SK-N-MC (cell line): ENCODE data around the gene CTBP1.
"Not testable (repeated sequence)": the region's sequence is repeated elsewhere in the genome, so short reads cannot be mapped to it uniquely, and the experiment has no call there.

Experiments used
- DNase-seq: peaks from one replicate; pipeline ENCODE4 v3.0.0-alpha.2; 2011; ENCODE audit warnings: low read depth, low spot score
- H3K27ac ChIP-seq: fragments of 200-600 bp; sonication (generic); 2 replicates; pipeline ENCODE4 v1.5.1; 2016; ENCODE audit warnings: mixed run types
- H3K36me3 ChIP-seq: fragments of 200-600 bp; sonication (generic); 2 replicates; pipeline ENCODE4 v1.6.1; 2017; ENCODE audit warnings: antibody characterized with exemption, low read length, mixed read lengths; ENCODE audit not compliant: insufficient read depth
- H3K4me3 ChIP-seq: fragments of 200-600 bp; sonication (generic); 2 replicates; pipeline ENCODE4 v1.5.1; 2016
- H3K9ac ChIP-seq: fragments of 200-600 bp; sonication (generic); 2 replicates; pipeline ENCODE4 v1.8.0; 2017; ENCODE audit warnings: mixed run types, mixed read lengths; ENCODE audit not compliant: insufficient read length
- H3K9me3 ChIP-seq: fragments of 200-600 bp; sonication (generic); 2 replicates; pipeline ENCODE4 v1.6.1; 2017; ENCODE audit warnings: low read depth, mild to moderate bottlenecking, antibody characterized with exemption, low read length, moderate library complexity, mixed read lengths
- EZH2 ChIP-seq: fragments of 200-600 bp; sonication (generic); IDR thresholded peaks from one replicate; pipeline ENCODE4 v1.6.1; 2017; ENCODE audit warnings: antibody characterized with exemption
- FOXP2 ChIP-seq: optimal IDR thresholded peaks from 2 replicates; pipeline ENCODE3; 2011; ENCODE audit warnings: mild to moderate bottlenecking, moderate library complexity; ENCODE audit not compliant: insufficient read depth; ENCODE audit errors: extremely low read length, control extremely low read depth
- POLR2AphosphoS5 ChIP-seq: IDR thresholded peaks from 2 replicates; pipeline ENCODE4 v1.6.1; 2012; ENCODE audit warnings: mild to moderate bottlenecking, low read depth, low read length, borderline replicate concordance

CTBP1 gene

DNA sequence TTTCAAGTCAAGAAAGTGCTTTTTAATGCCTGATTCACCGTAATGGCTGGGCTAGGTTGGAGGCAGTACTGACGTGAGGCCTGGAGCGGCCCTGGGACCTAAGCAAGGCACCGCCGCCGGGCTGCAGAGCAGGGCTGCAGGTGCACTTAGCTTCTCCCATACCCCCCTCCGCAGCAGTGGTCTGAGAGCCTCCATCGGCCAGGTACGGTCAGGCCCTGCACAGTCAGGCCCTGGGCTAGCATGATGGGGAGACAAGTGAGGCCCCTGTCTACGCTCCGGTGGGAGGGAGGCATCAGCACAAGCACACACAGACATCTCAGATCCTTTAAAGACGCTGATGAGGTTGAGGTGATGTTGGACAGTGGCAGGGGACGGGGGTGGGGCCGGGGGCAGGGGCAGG, 45.5 kb upstream of the CTBP1 start:
- DNase-seq = no peak
- Histone ChIP-seq H3K36me3 (peaks cover 13% of the 10 kb centered on the region; the same call in 1 of the 2 replicates), H3K4me3 (no peak overlapping the region), H3K9ac (no peak overlapping the region), H3K27ac (no peak overlapping the region), H3K9me3 (no peaks in the 10 kb centered on the region)
- TF ChIP-seq FOXP2 (no peak), EZH2 (no peak), POLR2AphosphoS5 (no peak)

DNA sequence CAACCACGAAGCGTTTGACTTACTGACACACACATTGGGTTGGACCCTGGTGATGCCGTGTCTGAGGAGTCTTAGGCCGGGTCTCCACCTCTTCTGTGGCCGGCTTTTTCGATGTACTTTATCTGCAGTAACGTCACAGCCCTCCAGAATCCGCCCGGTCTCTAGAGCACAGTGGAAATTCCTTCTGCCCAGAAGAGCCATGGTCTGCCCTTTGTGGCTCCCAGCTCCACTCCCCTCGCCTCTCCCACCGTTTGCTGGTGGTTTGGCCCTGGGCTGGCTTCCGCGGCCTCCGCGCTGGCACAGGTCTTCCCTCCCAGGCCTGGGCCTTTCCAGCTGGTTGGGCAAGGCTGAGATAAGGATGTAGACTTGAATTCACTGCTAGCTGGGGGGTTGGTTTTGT, 45.1 kb upstream of the CTBP1 start:
- TF ChIP-seq POLR2AphosphoS5 (no peak), EZH2 (no peak), FOXP2 (no peak)
- DNase-seq = no peak
- Histone ChIP-seq H3K9me3 (no peaks in the 10 kb centered on the region), H3K4me3 (no peak overlapping the region), H3K36me3 (peaks cover 9% of the 10 kb centered on the region; the same call in 1 of the 2 replicates), H3K9ac (no peak overlapping the region), H3K27ac (no peak overlapping the region)

GRCh38 chr4:1293531-1293941, 44.6 kb upstream of the CTBP1 start:
- TF ChIP-seq FOXP2 (no peak), EZH2 (no peak), POLR2AphosphoS5 (no peak)
- Histone ChIP-seq H3K27ac (no peak overlapping the region), H3K9ac (no peak overlapping the region), H3K36me3 (peaks cover 9% of the 10 kb centered on the region; the same call in 1 of the 2 replicates), H3K4me3 (no peak overlapping the region), H3K9me3 (no peaks in the 10 kb centered on the region)
- no peak for DNase-seq

DNA sequence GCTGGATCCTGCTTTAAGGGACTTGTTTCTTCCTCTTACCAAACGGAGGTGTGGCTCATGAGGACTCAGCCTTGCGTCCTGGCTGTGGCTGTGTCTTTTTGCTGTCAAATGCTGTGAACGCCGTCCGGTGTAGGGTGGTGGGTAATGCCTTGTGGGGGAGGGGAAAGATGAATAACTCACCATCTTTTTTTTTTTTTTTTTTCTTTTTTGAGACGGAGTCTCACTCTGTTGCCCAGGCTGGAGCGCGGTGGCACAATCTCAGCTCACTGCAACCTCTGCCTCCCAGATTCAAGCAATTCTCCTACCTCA, 43.7 kb upstream of the CTBP1 start:
- not testable (repeated sequence) for H3K27ac ChIP-seq, DNase-seq, H3K9me3 ChIP-seq, H3K4me3 ChIP-seq, H3K36me3 ChIP-seq, H3K9ac ChIP-seq

- TF ChIP-seq FOXP2 = no peak
- TF ChIP-seq EZH2 = no peak
- TF ChIP-seq POLR2AphosphoS5 = no peak
- Histone ChIP-seq H3K36me3 (peaks cover 4% of the 10 kb centered on the region; the same call in 1 of the 2 replicates), H3K4me3 (peak overlapping the region; percentile 92; the same call in 1 of the 2 replicates), H3K9ac (no peak overlapping the region), H3K9me3 (no peaks in the 10 kb centered on the region), H3K27ac (no peak overlapping the region)
- DNase-seq = no peak
Measured at GRCh38 chr4:1291996-1292702, 43.2 kb upstream of the CTBP1 start.

DNA sequence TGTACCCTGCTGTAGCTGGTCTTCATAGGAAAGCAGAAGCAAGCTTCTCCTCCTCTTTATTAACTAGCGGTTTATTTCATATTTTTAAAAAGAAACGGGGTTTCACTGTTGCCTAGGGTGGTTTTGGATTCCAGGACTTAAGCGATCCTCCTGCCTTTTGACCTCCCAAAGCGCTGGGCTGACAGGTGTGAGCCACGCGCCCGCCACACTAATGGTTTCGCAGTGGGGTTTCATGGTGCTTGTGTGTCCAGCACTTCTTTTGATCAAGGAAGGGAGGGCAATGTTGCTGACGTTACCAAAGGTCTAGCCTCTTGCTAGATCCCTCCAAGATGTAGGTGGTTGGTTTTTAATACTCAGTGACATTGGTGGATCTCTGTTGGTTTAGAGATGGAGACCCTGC, 42.2 kb upstream of the CTBP1 start:
- Histone ChIP-seq H3K9ac (peak overlapping the region; percentile 92), H3K36me3 (no peaks in the 10 kb centered on the region; the same call in 1 of the 2 replicates), H3K27ac (no peak overlapping the region), H3K4me3 (peak overlapping the region; percentile 92), H3K9me3 (no peaks in the 10 kb centered on the region)
- no peak for DNase-seq
- no peak for TF ChIP-seq EZH2
- no peak for TF ChIP-seq POLR2AphosphoS5
- no peak for TF ChIP-seq FOXP2

GRCh38 chr4:1290165-1290977, 41.4 kb upstream of the CTBP1 start:
- Histone ChIP-seq H3K9me3 (no peaks in the 10 kb centered on the region), H3K4me3 (peak overlapping the region; percentile 92), H3K36me3 (no peaks in the 10 kb centered on the region; the same call in 1 of the 2 replicates), H3K9ac (peak overlapping the region; percentile 92), H3K27ac (peak overlapping the region; percentile 50; the same call in 1 of the 2 replicates)
- no peak for DNase-seq
- TF ChIP-seq FOXP2 (no peak), POLR2AphosphoS5 (no peak), EZH2 (no peak)

DNA sequence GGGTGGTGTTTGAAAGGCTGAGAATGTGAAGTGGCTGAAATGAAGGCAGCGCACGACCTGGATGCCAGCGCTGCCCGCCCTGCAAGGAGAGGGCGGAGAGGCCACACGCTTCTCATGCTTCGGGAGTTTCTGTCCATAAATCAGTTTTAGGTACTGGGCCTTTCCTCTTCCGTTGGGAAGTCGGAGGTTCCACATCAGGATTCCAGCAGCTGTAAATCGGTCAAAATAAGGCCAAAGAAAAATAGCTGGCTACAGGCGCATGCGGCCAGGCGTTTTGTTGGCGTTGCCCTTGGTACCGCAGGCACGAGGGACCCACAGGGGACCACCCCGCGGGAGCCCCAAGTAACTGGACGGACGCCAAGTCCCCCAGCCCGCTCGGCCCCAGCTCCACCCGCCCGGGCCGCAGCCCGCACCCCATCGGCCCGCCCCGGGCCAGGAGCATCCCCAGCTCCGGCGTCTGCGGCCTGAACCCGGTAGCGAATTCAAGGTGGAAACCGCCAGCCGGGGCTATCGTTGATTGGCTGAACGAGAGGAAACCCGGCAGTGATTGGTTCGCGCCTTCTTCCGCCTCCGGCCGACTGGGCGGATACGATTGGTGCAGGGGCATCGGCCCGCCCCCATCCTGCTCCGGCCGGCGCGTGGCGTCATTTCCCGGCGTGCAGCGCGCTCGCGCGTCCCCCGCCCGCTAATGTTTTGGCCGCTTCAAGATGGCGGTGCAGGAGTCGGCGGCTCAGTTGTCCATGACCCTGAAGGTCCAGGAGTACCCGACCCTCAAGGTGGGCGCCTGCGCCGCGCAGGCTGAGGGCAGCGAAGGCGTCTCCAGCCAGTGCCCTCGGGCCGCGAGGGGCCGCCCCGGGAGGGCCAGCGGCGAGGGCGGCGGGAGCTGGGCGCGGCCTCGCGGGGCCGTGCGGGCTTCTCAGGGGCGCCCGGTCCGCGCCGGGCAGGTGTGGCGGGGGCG, 40.6 kb upstream of the CTBP1 start, which contains the start of gene MAEA:
MAEA (plus strand) TSS at position 685 of the 958 bp plus-strand sequence; CDS start at position 708, 23 bp downstream.
- peak within 1 kb of the TSS; percentile 92 for H3K9ac ChIP-seq
- H3K27ac ChIP-seq = peak within 1 kb of the TSS; percentile 50; the same call in 1 of the 2 replicates
- TF ChIP-seq FOXP2 = peak; percentile 64
- TF ChIP-seq POLR2AphosphoS5 = peak; percentile 92
- no peak for TF ChIP-seq EZH2
- no peaks in the 10 kb centered on the region; the same call in 1 of the 2 replicates for H3K36me3 ChIP-seq
- peak within 1 kb of the TSS; percentile 92 for H3K4me3 ChIP-seq
- DNase-seq = peak; percentile 66
- H3K9me3 ChIP-seq = no peaks in the 10 kb centered on the region
